Erythroblast (primary cell): ENCODE data around the gene DNPEP.

ENCODE experiments used
- GATA1 ChIP-seq: IDR thresholded peaks from 2 replicates; pipeline ENCODE4 v1.6.1; 2011; ENCODE audit warnings: low read depth, mild to moderate bottlenecking, control low read depth, low read length, moderate library complexity
- POLR2A ChIP-seq: IDR thresholded peaks from 2 replicates; pipeline ENCODE4 v1.6.1; 2011; ENCODE audit warnings: mild to moderate bottlenecking, low read length

GRCh38 chr2:219426068-219426443 is 38.3 kb upstream of the DNPEP start:
- no peak for TF ChIP-seq POLR2A
- no peak for TF ChIP-seq GATA1
